ENCODE data around the gene NSMCE1. TPM values are rescaled to one million over a fixed set of nuclear protein-coding genes. Genes with fewer than 3 reads are reported as not detected.
"Not testable (repeated sequence)": the region's sequence is repeated elsewhere in the genome, so short reads cannot be mapped to it uniquely, and the experiment has no call there.

The NSMCE1 gene
- total RNA-seq, 1 experiment from 2014 or later = 49.4 TPM

GRCh38 chr16:27216297-27216885 is 52.2 kb downstream of the NSMCE1 start:
- no peak for DNase-seq (ENCODE audit: low spot score)

- DNase-seq (ENCODE audit: low spot score) = no peak
Measured at GRCh38 chr16:27215660-27216059, 52.9 kb downstream of the NSMCE1 start.

GRCh38 chr16:27214084-27214961 is 54.2 kb downstream of the NSMCE1 start:
- no peak for DNase-seq (ENCODE audit: low spot score)

GRCh38 chr16:27211026-27211425 is 57.5 kb downstream of the NSMCE1 start:
- DNase-seq (ENCODE audit: low spot score) = no peak

- DNase-seq (ENCODE audit: low spot score) = no peak
Measured at GRCh38 chr16:27210174-27210573, 58.4 kb downstream of the NSMCE1 start.

- DNase-seq (ENCODE audit: low spot score) = no peak
Measured at GRCh38 chr16:27209591-27209990, 59.0 kb downstream of the NSMCE1 start.

GRCh38 chr16:27208796-27209195 is 59.8 kb downstream of the NSMCE1 start:
- no peak for DNase-seq (ENCODE audit: low spot score)

- DNase-seq (ENCODE audit: low spot score) = no peak
Measured at GRCh38 chr16:27208081-27208680, 60.4 kb downstream of the NSMCE1 start.

- not testable (repeated sequence) for DNase-seq (ENCODE audit: low spot score)
Measured at GRCh38 chr16:27207121-27207520, 61.5 kb downstream of the NSMCE1 start.

GRCh38 chr16:27205423-27206065 is 63.0 kb downstream of the NSMCE1 start:
- no peak for DNase-seq (ENCODE audit: low spot score)

GRCh38 chr16:27204312-27204915 is 64.2 kb downstream of the NSMCE1 start:
- DNase-seq (ENCODE audit: low spot score) = no peak

GRCh38 chr16:27203507-27204311 is 64.9 kb downstream of the NSMCE1 start, which contains the start of gene KDM8:
Gene KDM8, plus strand, starts transcription at chr16:27203526. Its CDS starts 6,598 bp downstream, at chr16:27210124.
- DNase-seq (ENCODE audit: low spot score) = peak; percentile 100

GRCh38 chr16:27202923-27203506 is 65.6 kb downstream of the NSMCE1 start:
- no peak for DNase-seq (ENCODE audit: low spot score)

GRCh38 chr16:27200914-27201313 is 67.7 kb downstream of the NSMCE1 start:
- not testable (repeated sequence) for DNase-seq (ENCODE audit: low spot score)

GRCh38 chr16:27199736-27200135 is 68.8 kb downstream of the NSMCE1 start:
- DNase-seq (ENCODE audit: low spot score) = peak; percentile 71

GRCh38 chr16:27199235-27199586 is 69.4 kb downstream of the NSMCE1 start:
- DNase-seq (ENCODE audit: low spot score) = no peak

GRCh38 chr16:27198451-27199234 is 69.9 kb downstream of the NSMCE1 start:
- DNase-seq (ENCODE audit: low spot score) = no peak

GRCh38 chr16:27197004-27197403 is 71.6 kb downstream of the NSMCE1 start:
- no peak for DNase-seq (ENCODE audit: low spot score)

GRCh38 chr16:27195941-27196595 is 72.5 kb downstream of the NSMCE1 start:
- DNase-seq (ENCODE audit: low spot score) = no peak

Measured in H4 (cell line).